ENCODE data around the gene PRKG1.

The PRKG1 gene

GRCh38 chr10:52099026-52099600, 1024.8 kb downstream of the PRKG1 start:
- no peak for DNase-seq

- no peak for DNase-seq
Observed at GRCh38 chr10:52100011-52100547, 1025.8 kb downstream of the PRKG1 start.

DNA sequence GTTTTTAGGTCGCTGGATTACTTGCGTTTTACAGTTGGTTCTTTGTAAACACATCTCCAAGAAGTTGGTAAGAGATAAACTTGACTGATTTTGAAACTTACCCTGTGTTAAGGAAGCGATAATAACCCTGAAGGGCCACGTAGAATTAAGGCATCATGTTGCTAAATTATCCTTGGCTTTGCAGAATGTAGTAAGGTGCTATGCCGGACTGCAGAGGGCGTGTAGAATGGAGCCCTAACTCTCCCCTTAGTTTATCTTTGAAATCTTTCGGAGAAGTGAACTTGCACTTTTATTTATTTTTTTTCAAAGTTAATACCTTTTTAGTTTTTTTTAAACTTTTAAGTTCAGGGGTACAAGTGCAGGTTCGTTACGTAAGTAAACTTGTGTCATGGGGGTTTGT, 1031.0 kb downstream of the PRKG1 start:
- DNase-seq: no peak

- DNase-seq: no peak
Observed at GRCh38 chr10:52106011-52106410, 1031.7 kb downstream of the PRKG1 start.

DNA sequence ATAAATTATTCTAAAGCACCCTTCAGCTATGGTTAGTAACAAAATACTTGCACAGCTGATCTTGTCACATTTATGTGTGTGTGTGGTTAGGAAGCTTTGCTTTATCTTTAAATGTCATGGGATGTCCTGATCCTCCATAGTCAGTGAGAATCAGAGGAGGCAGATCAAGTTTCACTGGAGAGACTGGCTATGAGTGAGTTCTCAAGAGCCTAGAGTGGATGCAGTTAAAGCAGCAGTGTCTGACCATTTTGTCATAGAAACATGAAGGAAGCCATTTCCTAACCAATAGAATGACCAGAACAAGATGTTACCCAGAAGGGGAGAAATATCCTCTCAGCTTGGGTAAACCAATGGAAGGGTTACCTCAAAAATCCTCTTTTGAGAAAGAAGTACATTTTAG, 1032.6 kb downstream of the PRKG1 start:
- no peak for DNase-seq

DNA sequence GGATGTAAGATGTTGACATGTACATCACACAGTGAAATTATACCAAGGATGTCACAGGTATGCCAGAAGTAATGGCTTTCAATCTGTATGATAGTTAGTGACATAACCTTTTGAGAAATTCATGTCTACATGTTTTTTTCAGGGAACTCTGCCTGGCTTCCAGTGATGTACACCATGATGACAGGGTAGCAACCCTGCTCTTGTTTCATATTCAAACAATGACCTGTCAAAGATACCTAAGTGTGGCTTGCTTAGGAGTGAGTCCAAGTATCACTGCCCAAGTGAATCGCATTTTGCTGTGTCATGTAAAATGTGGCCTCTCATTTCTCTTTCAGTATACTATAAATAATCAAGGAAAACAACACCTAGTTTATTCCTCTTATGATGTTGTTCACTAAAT, 1033.9 kb downstream of the PRKG1 start:
- no peak for DNase-seq

- no peak for DNase-seq
Observed at GRCh38 chr10:52110576-52110975, 1036.3 kb downstream of the PRKG1 start.

- no peak for DNase-seq
Observed at GRCh38 chr10:52111101-52111891, 1037.0 kb downstream of the PRKG1 start.

GRCh38 chr10:52115823-52116222, 1041.5 kb downstream of the PRKG1 start:
- no peak for DNase-seq

DNA sequence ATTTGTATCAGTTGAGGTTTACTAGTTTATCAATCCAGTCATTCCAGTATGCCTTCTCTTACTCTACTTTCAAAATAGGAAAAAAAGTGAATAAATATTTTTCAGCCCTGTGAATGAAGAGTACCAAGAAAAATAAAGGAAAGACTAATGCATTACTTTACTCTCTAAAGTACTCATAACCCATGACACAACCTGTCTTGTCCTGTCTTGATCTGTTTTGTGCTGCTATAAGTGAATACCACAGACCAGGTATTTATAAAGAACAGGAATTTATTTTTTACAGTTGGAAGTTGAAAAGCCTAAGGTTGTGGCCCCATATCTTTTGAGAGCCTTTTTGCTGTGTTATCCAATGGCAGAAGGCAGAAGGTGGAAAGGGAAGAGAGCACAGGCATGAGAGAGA, 1045.2 kb downstream of the PRKG1 start:
- no peak for DNase-seq

- DNase-seq: no peak
Observed at GRCh38 chr10:52121688-52122087, 1047.4 kb downstream of the PRKG1 start.

DNA sequence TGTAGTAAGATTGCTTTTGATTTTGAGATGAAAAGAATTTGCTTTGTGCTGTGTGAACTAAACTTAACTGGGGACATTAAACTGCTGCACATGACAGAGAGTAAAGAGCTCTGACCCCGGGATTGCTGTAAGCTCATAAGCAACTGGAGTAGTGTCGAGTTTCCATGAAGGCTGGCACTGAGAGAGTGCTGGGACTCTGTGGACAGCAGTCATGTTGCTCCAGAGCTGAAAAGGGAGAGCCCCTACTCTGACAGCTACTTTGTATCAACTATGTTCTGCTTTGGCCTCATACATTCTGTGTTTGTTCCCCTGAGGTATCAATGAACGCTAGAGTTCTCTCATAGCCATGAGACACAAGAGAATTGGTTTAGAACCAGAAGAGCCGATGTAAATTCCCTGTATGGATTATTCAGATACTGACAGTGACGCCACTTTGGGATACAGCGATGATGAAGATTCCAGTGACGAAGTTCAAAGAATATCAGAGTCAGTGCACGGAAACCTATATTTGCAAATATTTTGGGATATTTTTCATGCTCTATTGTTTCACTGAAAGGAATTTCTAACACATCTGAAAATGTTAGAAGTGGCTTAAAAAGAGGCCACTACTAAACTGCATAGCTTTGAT, 1053.9 kb downstream of the PRKG1 start:
- DNase-seq: no peak

DNA sequence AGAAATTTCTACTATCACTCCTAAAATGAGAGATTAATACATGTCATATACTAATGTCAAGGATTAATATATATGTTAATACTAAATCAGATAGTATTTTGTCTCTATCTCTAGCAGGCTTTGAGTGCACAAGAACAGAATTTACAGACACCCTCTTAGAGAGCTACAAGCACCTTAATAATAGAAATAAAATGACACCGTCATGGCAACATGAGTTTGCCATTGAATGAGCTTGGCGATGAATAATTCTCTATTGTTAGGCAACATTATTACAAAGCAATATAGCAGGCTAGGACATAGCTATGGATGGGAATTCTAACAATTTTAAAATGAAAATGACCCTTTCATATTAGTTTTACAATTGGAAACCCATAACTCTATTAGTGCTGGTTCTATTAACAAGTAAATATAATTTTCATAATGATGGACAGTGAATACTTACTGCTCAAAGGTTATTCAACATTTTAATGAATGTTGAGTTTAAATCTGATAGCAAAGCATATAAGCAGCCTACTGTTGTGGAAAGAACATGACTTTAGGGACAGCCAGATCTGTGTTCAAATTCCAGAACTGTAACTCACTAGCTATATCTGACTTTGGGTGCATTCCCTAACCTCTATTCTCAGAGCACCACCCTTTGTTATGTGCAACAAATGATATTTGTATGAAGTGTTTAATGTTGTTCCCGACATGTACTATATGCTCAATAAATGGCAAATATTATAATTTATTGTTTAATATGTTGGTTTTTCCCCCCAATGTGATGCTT, 1055.3 kb downstream of the PRKG1 start:
- DNase-seq: no peak

DNA sequence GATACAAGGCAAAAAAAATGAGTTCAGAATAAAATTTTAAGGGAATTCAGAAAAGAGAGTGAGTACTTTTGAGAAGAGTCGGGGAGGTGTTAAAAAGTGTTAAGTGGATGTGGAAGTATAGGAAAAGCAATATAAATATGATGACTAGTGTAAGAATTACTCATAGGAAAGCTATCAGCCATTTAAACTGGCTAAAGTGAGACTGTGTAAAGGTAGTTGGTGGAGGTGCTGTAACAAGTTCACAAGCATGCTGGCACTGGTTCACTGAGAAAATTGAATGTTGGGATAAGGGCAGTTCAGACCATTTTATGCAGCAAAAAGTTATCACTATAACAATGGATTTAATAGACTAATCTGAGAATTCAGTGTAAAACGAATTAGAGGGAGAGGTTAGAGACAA, 1060.8 kb downstream of the PRKG1 start:
- no peak for DNase-seq

DNA sequence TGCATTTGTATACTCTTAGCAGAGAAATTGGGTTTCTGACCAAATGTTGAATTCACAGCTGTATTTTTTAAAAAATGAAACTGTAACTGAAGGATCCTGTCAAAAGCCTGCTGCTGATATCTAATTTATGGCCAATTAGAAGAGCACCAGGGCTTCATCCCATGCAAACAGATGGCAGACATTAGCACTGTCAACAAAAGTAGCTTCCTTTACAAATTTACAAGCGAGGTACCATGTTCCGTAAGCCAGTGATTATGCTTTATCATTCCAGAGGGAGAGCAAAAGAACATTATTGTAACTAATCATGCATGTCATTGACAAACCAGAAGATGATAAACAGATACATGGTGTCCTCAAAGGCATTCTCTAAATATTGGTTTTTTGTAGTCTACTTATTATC, 1062.6 kb downstream of the PRKG1 start:
- no peak for DNase-seq

- DNase-seq: no peak
Observed at GRCh38 chr10:52143338-52143737, 1069.1 kb downstream of the PRKG1 start.

GRCh38 chr10:52145636-52146035, 1071.3 kb downstream of the PRKG1 start:
- DNase-seq: no peak

- no peak for DNase-seq
Observed at GRCh38 chr10:52146766-52147165, 1072.5 kb downstream of the PRKG1 start.

DNA sequence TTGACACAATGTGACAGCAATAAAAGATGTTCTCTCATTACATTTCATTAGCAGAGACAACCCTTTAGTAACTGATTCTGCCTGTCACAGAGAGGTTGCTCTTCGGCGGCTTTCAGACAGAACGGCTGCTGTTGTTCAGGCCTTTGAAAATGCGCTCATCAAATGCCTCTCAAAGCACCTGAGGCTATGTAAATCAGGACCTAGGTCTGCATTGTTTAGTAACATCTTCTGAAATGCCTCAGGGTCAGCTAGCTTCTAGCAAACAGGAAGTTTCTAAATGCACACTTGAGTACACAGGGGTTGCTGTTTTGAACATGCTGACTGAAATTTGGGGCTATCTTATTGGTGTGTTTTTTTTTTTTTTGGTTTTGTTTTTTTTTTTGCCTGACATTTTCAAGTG, 1096.5 kb downstream of the PRKG1 start:
- no peak for DNase-seq

DNA sequence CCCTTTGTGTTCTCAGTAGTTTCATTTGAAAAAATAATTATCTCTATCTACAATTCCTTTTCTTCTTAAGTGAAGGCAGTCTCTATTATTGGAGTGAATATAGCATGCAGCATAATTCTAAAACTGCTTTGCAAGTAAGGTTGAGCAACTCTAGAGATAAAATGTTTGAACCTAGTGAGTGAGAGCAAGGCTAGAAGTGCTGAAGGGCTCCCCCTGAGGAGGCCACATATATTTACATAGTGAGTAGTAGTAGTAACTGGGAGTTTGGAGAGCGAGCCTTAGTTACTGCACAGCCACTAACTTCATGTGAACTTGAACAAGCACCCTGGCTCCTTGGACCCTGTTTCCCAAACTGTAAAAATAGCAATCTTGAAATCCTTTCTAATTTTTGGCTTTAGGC, 1098.3 kb downstream of the PRKG1 start:
- DNase-seq: no peak

DNA sequence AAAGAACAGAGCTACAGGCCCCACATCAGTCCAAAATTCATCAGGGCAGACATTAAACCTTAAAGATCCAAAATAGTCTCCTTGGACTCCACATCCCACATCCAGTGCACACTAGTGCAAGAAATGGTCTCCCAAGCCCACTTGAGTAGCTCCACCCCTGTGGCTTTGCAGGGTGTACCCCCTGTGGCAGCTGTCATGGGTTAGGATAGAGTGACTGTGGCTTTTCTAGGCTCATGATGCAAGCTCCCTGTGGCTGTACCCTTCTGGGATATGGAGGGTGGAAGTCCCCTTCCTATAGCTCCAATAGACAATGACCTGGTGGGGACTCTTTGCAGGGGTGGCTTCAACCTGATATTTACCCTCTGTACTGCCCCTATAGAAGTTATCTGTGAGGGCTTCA, 1111.0 kb downstream of the PRKG1 start:
- no peak for DNase-seq

DNA sequence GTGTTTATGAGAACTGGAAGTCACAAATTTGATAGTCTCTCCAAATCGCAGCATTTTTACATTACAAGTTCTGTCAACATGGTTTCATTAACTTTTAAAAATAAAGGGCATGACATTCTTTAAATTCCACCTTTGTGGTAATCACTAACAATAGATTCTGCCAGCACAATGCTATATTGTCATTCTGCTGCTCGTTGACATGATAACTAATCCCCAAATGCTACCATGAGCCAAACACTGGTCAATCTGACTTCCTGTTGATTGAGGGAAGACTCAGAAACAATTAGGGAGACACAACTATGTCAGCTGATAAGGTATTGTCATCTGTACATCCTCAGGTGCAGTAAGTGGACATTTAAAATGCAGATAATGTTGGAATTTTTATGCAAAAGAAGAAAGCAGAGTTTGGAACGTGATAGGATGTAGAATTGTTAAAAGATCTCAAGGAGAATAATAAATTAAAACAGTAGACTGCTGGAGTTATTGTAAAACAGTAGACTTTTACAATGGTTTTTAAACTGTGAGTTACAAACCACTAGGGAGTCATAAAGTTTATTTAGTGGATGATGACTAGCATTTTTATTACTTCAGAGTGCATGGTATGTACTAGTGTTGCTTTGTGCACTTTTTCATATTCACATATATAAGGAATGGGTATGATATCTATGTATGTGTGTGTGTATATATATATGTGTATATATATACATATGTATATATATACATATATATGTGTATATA, 1113.4 kb downstream of the PRKG1 start:
- DNase-seq: no peak
